ENCODE data around the gene DNAJC30. TPM values are rescaled to one million over a fixed set of nuclear protein-coding genes. Genes with fewer than 3 reads are reported as not detected.

Gene DNAJC30
- total RNA-seq, 1 experiment from 2014 or later: 15.9 TPM

DNA sequence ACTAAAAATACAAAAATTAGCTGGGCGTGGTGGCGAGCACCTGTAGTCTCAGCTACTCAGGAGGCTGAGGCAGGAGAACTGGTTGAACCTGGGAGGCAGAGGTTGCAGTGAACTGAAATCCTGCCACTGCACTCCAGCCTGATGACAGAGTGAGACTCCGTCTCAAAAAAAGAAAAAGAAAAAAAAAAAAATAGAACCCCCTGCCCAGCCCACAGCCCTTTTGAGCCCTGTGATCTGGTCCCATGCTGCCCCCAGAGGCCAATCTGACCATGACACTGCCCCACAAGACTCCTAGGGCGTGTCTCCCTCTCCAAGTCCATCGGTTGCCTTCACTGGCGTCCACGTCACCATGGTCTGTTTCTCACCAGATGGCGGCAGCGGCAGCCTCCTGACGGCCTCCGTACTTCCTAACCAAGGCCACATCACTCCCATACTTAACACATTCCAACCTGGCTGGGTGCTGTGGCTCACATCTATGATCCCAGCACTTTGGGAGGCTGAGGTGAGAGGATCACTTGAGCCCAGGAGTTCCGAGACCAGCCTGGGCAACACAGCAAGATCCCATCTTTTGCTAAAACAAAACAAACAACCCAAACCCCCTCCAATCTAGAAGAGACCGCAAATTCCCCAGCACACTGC lies 18.2 kb upstream of the DNAJC30 start:
- H3K4me3 Mint-ChIP-seq (ENCODE audit: unreplicated experiment): no peak overlapping the region
- CTCF ChIA-PET: interaction anchor here (1.3 to 2.6 kb wide), 4 partner anchors 14 to 95 kb away, joined by 3 to 9 read pairs (median 6); no protein-coding TSS in a partner anchor
- intact Hi-C loops (cut with micrococcal nuclease; ENCODE audit: unreplicated experiment): loop anchor here (1.0 kb wide), 2 partner anchors 14 to 24 kb away; no protein-coding TSS in a partner anchor
- no peaks in the 10 kb centered on the region for H3K4me1 Mint-ChIP-seq (ENCODE audit: low read depth, unreplicated experiment)
- DNase-seq: peak; percentile 77 to 78
- no peaks in the 10 kb centered on the region for H3K9me3 Mint-ChIP-seq (ENCODE audit: unreplicated experiment)
- POLR2A ChIA-PET: interaction anchor here (0.5 to 0.6 kb wide), 2 partner anchors 43 to 135 kb away, joined by 3 to 5 read pairs; no protein-coding TSS in a partner anchor
- H3K27ac Mint-ChIP-seq (ENCODE audit: unreplicated experiment): no peak overlapping the region
- Histone ChIP-seq H3K4me3 (ENCODE audit: low read depth, low read length) (no peak overlapping the region), H3K36me3 (ENCODE audit: control insufficient read depth, insufficient read depth, low read length) (peaks cover 3% of the 10 kb centered on the region; the same call in 1 of the 2 replicates), H3K27me3 (replicated peaks; ENCODE audit: control insufficient read depth, insufficient read depth, low read length) (no peaks in the 10 kb centered on the region), H3K4me1 (peaks cover 12% of the 10 kb centered on the region), H3K9me3 (no peaks in the 10 kb centered on the region)
- no peaks in the 10 kb centered on the region for H3K27me3 Mint-ChIP-seq (ENCODE audit: insufficient read depth, unreplicated experiment)
- peaks cover 80% of the 10 kb centered on the region for H3K36me3 Mint-ChIP-seq (ENCODE audit: insufficient read depth, unreplicated experiment)
- TF ChIP-seq, protein P1, sequence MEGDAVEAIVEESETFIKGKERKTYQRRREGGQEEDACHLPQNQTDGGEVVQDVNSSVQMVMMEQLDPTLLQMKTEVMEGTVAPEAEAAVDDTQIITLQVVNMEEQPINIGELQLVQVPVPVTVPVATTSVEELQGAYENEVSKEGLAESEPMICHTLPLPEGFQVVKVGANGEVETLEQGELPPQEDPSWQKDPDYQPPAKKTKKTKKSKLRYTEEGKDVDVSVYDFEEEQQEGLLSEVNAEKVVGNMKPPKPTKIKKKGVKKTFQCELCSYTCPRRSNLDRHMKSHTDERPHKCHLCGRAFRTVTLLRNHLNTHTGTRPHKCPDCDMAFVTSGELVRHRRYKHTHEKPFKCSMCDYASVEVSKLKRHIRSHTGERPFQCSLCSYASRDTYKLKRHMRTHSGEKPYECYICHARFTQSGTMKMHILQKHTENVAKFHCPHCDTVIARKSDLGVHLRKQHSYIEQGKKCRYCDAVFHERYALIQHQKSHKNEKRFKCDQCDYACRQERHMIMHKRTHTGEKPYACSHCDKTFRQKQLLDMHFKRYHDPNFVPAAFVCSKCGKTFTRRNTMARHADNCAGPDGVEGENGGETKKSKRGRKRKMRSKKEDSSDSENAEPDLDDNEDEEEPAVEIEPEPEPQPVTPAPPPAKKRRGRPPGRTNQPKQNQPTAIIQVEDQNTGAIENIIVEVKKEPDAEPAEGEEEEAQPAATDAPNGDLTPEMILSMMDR (IDR thresholded peaks at IDR 0.05; ENCODE audit: insufficient read depth in 1 of 2, low read depth in 1 of 2, low read length in 1 of 2, severe bottlenecking in 1 of 2, unreplicated experiment in 1 of 2): peak; percentile 62 to 79
- no TSS peak for BruUV-seq (replicated peaks)

DNA sequence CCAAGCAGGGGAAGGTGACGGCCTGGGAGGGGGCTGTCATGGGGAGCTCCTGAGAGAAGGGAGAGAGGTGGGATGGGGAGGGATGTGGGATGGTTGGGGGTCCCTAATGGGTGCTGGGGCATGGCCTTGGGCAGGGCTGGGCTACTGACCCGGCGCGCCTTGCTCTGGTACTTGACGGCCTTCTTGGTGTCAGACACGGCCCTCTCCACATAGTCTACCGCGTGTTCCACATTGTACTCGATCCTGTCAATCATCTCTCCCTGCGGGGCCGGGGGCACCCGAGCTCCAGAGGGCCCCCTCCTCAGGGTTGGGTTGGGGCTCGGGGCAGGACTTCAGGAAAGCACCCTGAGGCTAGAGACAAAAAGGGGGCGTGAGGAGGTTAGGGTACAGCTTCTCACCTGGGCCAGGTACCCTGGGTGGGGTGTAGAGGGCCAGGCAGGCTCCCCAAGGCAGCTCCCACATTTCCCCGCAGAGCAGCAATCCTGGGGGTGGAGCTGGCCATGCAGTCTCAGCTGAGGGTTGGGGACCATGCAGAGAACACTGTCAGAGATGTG lies 17.4 kb upstream of the DNAJC30 start:
- TF ChIP-seq, protein P1 (IDR thresholded peaks at IDR 0.05; ENCODE audit: insufficient read depth in 1 of 2, low read depth in 1 of 2, low read length in 1 of 2, severe bottlenecking in 1 of 2, unreplicated experiment in 1 of 2): no peak
- no peaks in the 10 kb centered on the region for H3K27me3 ChIP-seq (replicated peaks; ENCODE audit: control insufficient read depth, insufficient read depth, low read length)
- BruUV-seq (replicated peaks): no TSS peak
- H3K4me3 ChIP-seq (ENCODE audit: low read depth, low read length): no peak overlapping the region
- peaks cover 3% of the 10 kb centered on the region; the same call in 1 of the 2 replicates for H3K36me3 ChIP-seq (ENCODE audit: control insufficient read depth, insufficient read depth, low read length)
- Mint-ChIP-seq H3K4me1 (ENCODE audit: low read depth, unreplicated experiment) (no peaks in the 10 kb centered on the region), H3K36me3 (ENCODE audit: insufficient read depth, unreplicated experiment) (peaks cover 76% of the 10 kb centered on the region), H3K9me3 (ENCODE audit: unreplicated experiment) (no peaks in the 10 kb centered on the region), H3K27ac (ENCODE audit: unreplicated experiment) (no peak overlapping the region), H3K4me3 (ENCODE audit: unreplicated experiment) (no peak overlapping the region), H3K27me3 (ENCODE audit: insufficient read depth, unreplicated experiment) (no peaks in the 10 kb centered on the region)
- no peaks in the 10 kb centered on the region for H3K9me3 ChIP-seq
- intact Hi-C loops (cut with micrococcal nuclease; ENCODE audit: unreplicated experiment): loop anchor here (1.0 kb wide), 2 partner anchors 15 to 25 kb away; no protein-coding TSS in a partner anchor
- H3K4me1 ChIP-seq: peaks cover 12% of the 10 kb centered on the region
- DNase-seq: no peak
- ChIA-PET POLR2A (interaction anchor here (0.5 kb wide), 1 partner anchor 42 kb away, joined by 5 read pairs; no protein-coding TSS in a partner anchor), CTCF (interaction anchor here (0.6 to 2.6 kb wide), 5 partner anchors 15 to 94 kb away, joined by 3 to 13 read pairs (median 8); no protein-coding TSS in a partner anchor)

DNA sequence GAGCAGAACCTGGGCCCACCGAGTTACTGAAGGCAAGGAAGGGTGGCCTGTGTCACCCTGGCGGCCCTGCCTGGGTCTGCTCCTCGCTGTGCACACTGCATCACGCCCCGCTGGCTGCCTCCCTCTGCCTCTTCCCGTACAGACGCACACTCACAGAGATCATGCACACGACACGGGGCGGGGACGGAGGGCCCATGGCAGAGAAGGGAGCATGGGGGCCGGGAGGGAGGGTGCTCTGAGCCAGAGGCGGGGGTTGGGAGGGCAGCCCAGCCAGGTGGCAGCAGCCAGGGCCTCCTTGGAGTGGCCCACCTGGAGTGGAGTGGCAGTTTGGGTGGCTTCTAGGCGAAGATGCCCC lies 16.8 kb upstream of the DNAJC30 start:
- CTCF ChIA-PET: interaction anchor here (0.6 to 2.5 kb wide), 3 partner anchors 29 to 580 kb away, joined by 3 to 8 read pairs (median 4); no protein-coding TSS in a partner anchor
- intact Hi-C loops (cut with micrococcal nuclease; ENCODE audit: unreplicated experiment): no loop called here
- no peak for DNase-seq
- no peaks in the 10 kb centered on the region for H3K27me3 Mint-ChIP-seq (ENCODE audit: insufficient read depth, unreplicated experiment)
- H3K4me1 Mint-ChIP-seq (ENCODE audit: low read depth, unreplicated experiment): no peaks in the 10 kb centered on the region
- no peak overlapping the region for H3K4me3 Mint-ChIP-seq (ENCODE audit: unreplicated experiment)
- H3K27me3 ChIP-seq (replicated peaks; ENCODE audit: control insufficient read depth, insufficient read depth, low read length): no peaks in the 10 kb centered on the region
- H3K4me1 ChIP-seq: peaks cover 12% of the 10 kb centered on the region
- TF ChIP-seq, protein P1 (IDR thresholded peaks at IDR 0.05; ENCODE audit: insufficient read depth in 1 of 2, low read depth in 1 of 2, low read length in 1 of 2, severe bottlenecking in 1 of 2, unreplicated experiment in 1 of 2): no peak
- H3K27ac Mint-ChIP-seq (ENCODE audit: unreplicated experiment): no peak overlapping the region
- POLR2A ChIA-PET: no interaction called here
- H3K36me3 ChIP-seq (ENCODE audit: control insufficient read depth, insufficient read depth, low read length): peaks cover 3% of the 10 kb centered on the region; the same call in 1 of the 2 replicates
- no peaks in the 10 kb centered on the region for H3K9me3 ChIP-seq
- peaks cover 70% of the 10 kb centered on the region for H3K36me3 Mint-ChIP-seq (ENCODE audit: insufficient read depth, unreplicated experiment)
- no peak overlapping the region for H3K4me3 ChIP-seq (ENCODE audit: low read depth, low read length)
- no TSS peak for BruUV-seq (replicated peaks)
- H3K9me3 Mint-ChIP-seq (ENCODE audit: unreplicated experiment): no peaks in the 10 kb centered on the region
